SU-DHL-6 (cell line): ENCODE results near the gene ARMC7.
A peak's percentile ranks its signal among the peaks of the same experiment; 100 is the strongest.

ENCODE experiments used
- H2AFZ ChIP-seq: fragments of 200-600 bp; sonication (generic); 2 replicates; pipeline ENCODE4 v1.6.1; 2014; ENCODE audit warnings: low read depth, mild to moderate bottlenecking, moderate library complexity, mixed read lengths, antibody characterized with exemption, low read length; ENCODE audit not compliant: severe bottlenecking
- H3F3A ChIP-seq: fragments of 200-600 bp; shearing (Covaris generic); 2 replicates; pipeline ENCODE4 v1.6.0; 2016; ENCODE audit warnings: antibody characterized with exemption, mild to moderate bottlenecking; ENCODE audit not compliant: insufficient read depth
- H3K27ac ChIP-seq: fragments of 200-600 bp; sonication (generic); 2 replicates; pipeline ENCODE4 v1.5.1; 2016; ENCODE audit warnings: low read depth, mild to moderate bottlenecking, low read length, moderate library complexity, mixed read lengths
- H3K27me3 ChIP-seq: fragments of 200-600 bp; sonication (generic), shearing (Covaris generic); 2 replicates; pipeline ENCODE4 v1.6.0; 2014; ENCODE audit warnings: mild to moderate bottlenecking, low read length
- H3K36me3 ChIP-seq: fragments of 200-600 bp; sonication (generic); 2 replicates; pipeline ENCODE4 v1.6.1; 2014; ENCODE audit warnings: mild to moderate bottlenecking, low read length, mixed read lengths
- H3K4me2 ChIP-seq: fragments of 300-600, 200-600 bp; shearing (Covaris generic), sonication (generic); 2 replicates; pipeline ENCODE4 v1.6.0; 2014; ENCODE audit warnings: low read length, low read depth, mild to moderate bottlenecking; ENCODE audit not compliant: poor library complexity, severe bottlenecking
- H3K4me3 ChIP-seq: fragments of 200-600 bp; sonication (generic); 2 replicates; pipeline ENCODE4 v1.5.1; 2014; ENCODE audit warnings: antibody characterized with exemption, low read length, mild to moderate bottlenecking, mixed read lengths; ENCODE audit not compliant: insufficient read depth, poor library complexity, severe bottlenecking
- H3K79me2 ChIP-seq: fragments of 200-600 bp; sonication (generic); 2 replicates; pipeline ENCODE4 v1.6.1; 2014; ENCODE audit warnings: mild to moderate bottlenecking, low read length, moderate library complexity; ENCODE audit not compliant: insufficient read depth
- H3K9ac ChIP-seq: fragments of 200-600 bp; sonication (generic); 2 replicates; pipeline ENCODE4 v1.7.0; 2014; ENCODE audit warnings: mild to moderate bottlenecking, low read length
- H3K9me2 ChIP-seq: fragments of 200-600 bp; sonication (generic); replicated peaks from 2 replicates; pipeline ENCODE4 v1.6.1; 2014; ENCODE audit warnings: low read length; ENCODE audit not compliant: insufficient read depth
- H3K9me3 ChIP-seq: fragments of 200-600 bp; sonication (generic); 2 replicates; pipeline ENCODE4 v1.6.1; 2014; ENCODE audit warnings: low read length, mixed read lengths; ENCODE audit not compliant: insufficient read depth
- H4K20me1 ChIP-seq: fragments of 200-600 bp; sonication (generic); 2 replicates; pipeline ENCODE4 v1.6.1; 2014; ENCODE audit warnings: low read depth, mild to moderate bottlenecking, antibody characterized with exemption, low read length, moderate library complexity, mixed read lengths
- CTCF ChIP-seq: fragments of 200-600 bp; sonication (generic); IDR thresholded peaks from one replicate; pipeline ENCODE4 v1.5.1; 2017; ENCODE audit warnings: antibody characterized with exemption, mild to moderate bottlenecking, low read length, moderate library complexity; ENCODE audit not compliant: insufficient read depth, poor library complexity, severe bottlenecking
- EZH2phosphoT487 ChIP-seq: fragments of 200-600 bp; sonication (generic), shearing (Covaris generic); conservative IDR thresholded peaks from 2 replicates; pipeline ENCODE4 v1.6.1; 2018; ENCODE audit warnings: mild to moderate bottlenecking, antibody characterized with exemption, low read length, moderate library complexity, mixed read lengths

The ARMC7 gene

GRCh38 chr17:75109407-75110233 is at the start of gene ARMC7:
TSS of gene ARMC7 (plus strand) at chr17:75109969. CDS start at chr17:75110289, 320 bp downstream.
- Histone ChIP-seq H3K79me2 (0 out of 2 replicates have a peak, but pooled peaks cover 8% of the 10 kb centered on the region), H3K27me3 (no peaks in the 10 kb centered on the region), H3K4me3 (peak within 1 kb of the TSS; percentile 63), H3K36me3 (no peaks in the 10 kb centered on the region), H2AFZ (peak within 1 kb of the TSS; percentile 72), H4K20me1 (no peaks in the 10 kb centered on the region), H3K9me3 (no peaks in the 10 kb centered on the region), H3K4me2 (peak within 1 kb of the TSS; percentile 64), H3K9ac (peak within 1 kb of the TSS; percentile 60), H3K27ac (no peak within 1 kb of the TSS; the same call in 1 of the 2 replicates), H3F3A (peaks cover 16% of the 10 kb centered on the region; the same call in 1 of the 2 replicates), H3K9me2 (no peaks in the 10 kb centered on the region)
- TF ChIP-seq CTCF (no peak), EZH2phosphoT487 (no peak)

DNA sequence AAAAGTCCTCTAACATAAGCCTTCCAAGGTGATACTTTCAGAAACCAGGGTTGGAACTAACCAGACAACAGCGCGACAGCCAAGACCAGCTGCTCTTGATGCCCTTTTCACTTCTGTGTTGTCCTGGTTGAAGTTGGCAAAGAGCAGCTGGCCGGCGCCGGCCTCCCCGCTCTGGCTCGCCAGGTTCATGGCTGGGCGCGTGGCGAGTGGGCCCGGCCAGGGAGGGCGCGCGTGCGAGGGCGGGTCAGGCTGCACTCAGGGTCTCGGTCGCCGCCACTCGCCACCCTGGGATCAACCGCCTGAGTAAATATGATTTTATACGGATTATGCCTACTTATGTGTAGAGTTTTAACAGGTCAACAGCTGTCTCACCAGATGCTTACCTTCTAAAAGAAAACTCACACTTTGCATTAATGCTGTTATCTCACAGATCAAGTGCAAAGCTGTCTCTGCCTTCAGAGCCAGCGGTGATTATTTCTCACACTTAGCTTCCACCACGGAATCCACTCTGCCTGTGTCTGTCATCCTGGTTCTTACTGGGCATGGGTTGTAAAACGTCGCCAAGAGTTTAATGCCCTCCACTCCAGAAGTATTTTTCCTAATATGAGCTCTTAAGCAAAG is 49.2 kb upstream of the ARMC7 start:
- Histone ChIP-seq H4K20me1 (no peaks in the 10 kb centered on the region), H3K9ac (no peak overlapping the region), H3K79me2 (no peaks in the 10 kb centered on the region), H3K4me2 (no peak overlapping the region), H3K9me3 (no peaks in the 10 kb centered on the region), H3F3A (no peaks in the 10 kb centered on the region), H3K27me3 (no peaks in the 10 kb centered on the region), H2AFZ (no peak overlapping the region), H3K4me3 (no peak overlapping the region), H3K9me2 (no peaks in the 10 kb centered on the region), H3K27ac (no peak overlapping the region), H3K36me3 (0 out of 2 replicates have a peak, but pooled peaks cover 2% of the 10 kb centered on the region)
- no peak for TF ChIP-seq EZH2phosphoT487
- TF ChIP-seq CTCF: no peak

DNA sequence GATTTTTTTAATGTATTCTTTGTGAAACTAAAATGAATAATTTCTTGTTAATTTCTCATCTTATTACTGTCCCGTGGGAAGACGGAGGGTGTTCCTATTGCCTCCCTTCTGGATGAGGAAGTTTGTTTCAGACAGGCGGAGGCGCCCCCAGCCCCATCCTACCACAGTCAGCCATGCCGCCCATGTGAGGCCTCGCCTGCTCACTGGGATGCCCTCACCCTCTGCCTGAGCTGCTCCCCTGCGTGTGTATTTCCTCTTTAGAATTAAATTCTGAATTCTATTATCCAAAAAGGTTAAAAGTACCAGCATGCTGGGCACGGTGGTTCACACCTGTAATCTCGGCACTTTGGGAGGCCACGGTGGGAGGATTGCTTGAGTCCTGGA is 48.7 kb upstream of the ARMC7 start:
- Histone ChIP-seq H2AFZ (no peak overlapping the region), H4K20me1 (no peaks in the 10 kb centered on the region), H3K9me2 (no peaks in the 10 kb centered on the region), H3K36me3 (0 out of 2 replicates have a peak, but pooled peaks cover 2% of the 10 kb centered on the region), H3K27me3 (no peaks in the 10 kb centered on the region), H3K79me2 (no peaks in the 10 kb centered on the region), H3K27ac (no peak overlapping the region), H3K9me3 (no peaks in the 10 kb centered on the region), H3F3A (no peaks in the 10 kb centered on the region), H3K4me3 (no peak overlapping the region), H3K9ac (no peak overlapping the region), H3K4me2 (no peak overlapping the region)
- TF ChIP-seq EZH2phosphoT487: no peak
- no peak for TF ChIP-seq CTCF
